Left renal cortex interstitium (tissue), 4 donors: ENCODE results near the gene LFNG. TPM values are rescaled to one million over a fixed set of nuclear protein-coding genes. Genes with fewer than 3 reads are reported as not detected.
"Not testable (repeated sequence)": the region's sequence is repeated elsewhere in the genome, so short reads cannot be mapped to it uniquely, and the experiment has no call there.

ENCODE experiments used
- DNase-seq, 4 donors: peaks; one replicate each; pipeline ENCODE4 v3.0.0-alpha.2; 2013; ENCODE audit warnings: low read depth in 4 of 4, low spot score in 2 of 4, missing footprints in 1 of 4
- polyA plus RNA-seq, 4 donors: library from polyadenylated mRNA; unstranded; fragments of 120-200 nt; gene quantifications; one replicate each; pipeline ENCODE4 v1.2.1, GENCODE V29; 2013; ENCODE audit not compliant: insufficient read length in 4 of 4

The LFNG gene
- polyA plus RNA-seq, 4 donors, result 27.0 to 44.4 (median 38.0) TPM

GRCh38 chr7:2541291-2542010 is 21.9 kb downstream of the LFNG start:
- DNase-seq, result no peak

GRCh38 chr7:2542011-2542915 is 22.7 kb downstream of the LFNG start:
- DNase-seq, result no peak

DNA sequence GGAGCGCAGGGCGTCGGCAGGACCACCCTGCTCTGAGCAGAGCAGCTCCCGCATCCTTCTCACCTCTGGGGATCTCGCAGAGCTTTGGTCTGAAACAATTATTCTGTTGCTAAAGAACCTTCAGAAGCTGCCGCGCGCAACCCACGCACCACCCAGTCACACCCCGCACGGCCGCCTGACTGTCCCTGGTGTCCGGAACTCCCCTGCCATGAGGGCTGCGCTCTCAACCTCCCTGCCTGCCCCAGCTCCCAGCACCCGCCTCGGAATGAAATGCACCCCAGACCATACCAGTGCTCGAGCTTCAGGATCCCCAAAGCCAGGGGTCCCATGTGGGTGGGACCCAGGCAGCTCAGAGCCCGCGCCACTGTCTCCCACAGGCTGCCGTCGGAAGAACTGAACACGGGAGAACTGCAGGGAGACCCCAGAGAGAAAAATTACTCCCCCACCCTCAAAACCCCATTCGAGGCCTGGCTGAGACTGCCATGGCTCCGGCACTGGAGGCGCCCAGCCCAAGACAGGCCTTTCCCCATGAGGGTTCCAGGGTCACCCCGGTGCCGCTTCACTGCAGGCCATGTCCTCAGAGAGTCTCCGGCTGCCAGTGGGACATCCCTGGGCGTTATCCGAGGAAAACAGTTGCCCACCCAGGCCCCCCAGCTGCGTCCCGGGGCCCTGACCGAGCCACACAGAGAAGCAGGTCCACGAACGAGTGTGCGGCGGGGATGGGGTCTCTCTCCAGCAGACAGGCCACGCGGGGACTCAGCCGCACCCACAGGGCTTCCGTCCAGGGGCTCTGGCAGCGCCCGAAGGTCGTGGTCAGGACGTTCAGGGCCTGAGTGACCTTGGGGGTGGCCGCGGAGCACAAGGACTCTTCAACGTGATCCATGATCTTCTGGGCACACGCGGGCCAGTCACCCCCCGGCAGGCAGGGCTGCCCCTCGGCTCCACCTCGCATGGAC is 23.6 kb downstream of the LFNG start:
- no peak for DNase-seq

DNA sequence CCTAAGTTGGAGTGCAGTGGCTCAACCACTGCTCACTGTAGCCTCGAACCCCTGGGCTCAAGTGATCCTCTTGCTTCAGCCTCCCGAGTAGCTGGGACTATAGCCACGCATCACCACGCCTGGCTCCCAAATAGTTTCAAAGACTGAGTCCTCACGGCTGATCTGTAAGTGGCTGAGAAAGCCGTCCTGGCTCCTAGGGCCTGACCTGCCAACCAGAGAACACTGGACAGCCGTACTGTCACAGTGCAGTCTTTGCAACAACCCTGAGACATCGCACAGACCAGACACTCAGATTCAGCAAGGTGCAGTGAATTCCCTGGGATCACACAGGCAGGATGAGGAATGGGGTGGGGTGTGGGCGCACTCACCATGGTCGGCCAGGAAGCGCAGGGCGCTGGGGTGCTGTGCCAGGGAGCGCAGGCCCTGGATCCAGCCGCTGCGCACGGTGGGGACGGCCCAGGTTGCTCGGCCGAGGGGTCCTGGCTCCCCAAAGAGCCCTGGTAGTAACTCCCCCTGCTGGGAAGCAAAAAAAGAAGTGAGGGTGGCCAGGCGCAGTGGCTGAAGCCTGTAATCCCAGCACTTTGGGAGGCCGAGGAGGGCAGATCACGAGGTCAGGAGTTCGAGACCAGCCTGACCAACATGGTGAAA is 25.1 kb downstream of the LFNG start:
- DNase-seq, result no peak

GRCh38 chr7:2545746-2546425 is 26.3 kb downstream of the LFNG start:
- no peak for DNase-seq

GRCh38 chr7:2546776-2547586 is 27.4 kb downstream of the LFNG start:
- no peak for DNase-seq

DNA sequence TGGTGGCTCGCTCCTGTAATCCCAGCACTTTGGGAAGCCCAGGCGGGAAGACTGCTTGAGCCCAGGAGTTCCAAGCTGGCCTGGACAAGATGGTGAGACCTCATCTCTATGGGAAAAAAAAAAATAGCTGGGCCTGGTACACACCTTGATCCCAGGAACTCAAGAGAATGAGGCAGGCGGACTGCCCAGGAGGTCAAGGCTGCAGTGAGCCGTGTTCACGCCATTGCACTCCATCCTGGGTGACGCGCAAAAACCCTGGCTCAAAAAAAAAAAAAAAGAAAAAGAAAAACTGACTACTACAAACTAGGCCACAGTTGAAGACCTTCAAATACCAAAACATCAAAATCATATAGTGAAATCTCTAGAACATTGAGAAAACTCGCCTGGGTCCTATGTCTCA is 31.8 kb downstream of the LFNG start:
- DNase-seq, result no peak

- no peak for DNase-seq
Measured at GRCh38 chr7:2553108-2553507, 33.5 kb downstream of the LFNG start.

GRCh38 chr7:2553831-2554581 is 34.4 kb downstream of the LFNG start:
- no peak for DNase-seq

GRCh38 chr7:2554661-2555111 is 35.1 kb downstream of the LFNG start:
- no peak for DNase-seq

DNA sequence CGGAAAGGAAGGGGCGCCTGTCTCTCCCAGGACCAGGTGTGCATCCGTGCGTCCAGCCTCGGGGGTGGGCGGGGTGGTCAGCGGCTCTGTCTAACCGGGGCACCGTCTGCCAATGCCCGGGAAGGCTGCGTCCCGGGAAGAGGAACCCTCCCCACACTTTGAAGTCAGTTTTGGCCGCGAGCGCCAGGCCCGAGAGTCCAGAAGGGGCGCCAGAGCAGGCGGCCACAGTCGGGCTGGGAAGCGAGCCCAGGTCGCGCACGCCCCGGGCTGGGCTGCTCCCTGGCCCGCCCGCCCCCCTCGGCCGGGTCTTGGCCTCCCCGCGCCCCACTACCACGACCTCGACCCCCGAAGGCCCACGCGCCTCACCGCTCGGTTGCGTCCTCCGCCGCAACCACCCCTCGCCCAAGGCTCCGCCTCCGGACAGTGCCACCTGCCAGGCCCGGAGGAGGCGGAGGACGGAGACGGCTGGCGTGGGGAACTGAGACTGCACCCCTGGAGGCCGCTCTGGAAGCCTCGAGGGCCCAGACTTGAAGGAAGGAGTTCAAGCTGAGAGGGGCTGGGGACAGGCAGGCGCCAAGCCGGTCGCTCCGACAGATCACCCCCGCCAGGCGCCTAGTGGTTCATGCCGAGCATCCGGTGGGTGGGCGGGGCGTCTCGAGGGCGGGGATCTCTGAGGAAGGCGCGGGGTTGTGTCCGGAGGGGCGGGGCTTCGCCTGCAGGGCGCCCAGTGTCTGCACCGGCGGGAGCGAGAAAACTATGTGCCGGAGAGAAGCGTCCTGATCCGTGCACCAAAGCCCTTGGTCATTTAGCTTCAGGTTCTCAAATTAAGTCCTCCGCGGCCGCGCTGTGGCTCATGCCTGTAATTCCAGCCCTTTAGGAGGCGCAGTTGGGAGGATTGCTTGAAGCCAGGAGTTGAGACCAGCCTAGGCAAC is 35.8 kb downstream of the LFNG start, which contains the start of gene BRAT1:
Gene BRAT1 (minus strand): TSS at position 404 of the 932 bp plus-strand sequence. CDS start 1,093 bp downstream, outside the sequence.
- DNase-seq, result peak; percentile 81 to 87 (median 83)

- peak; percentile 41 to 84 (median 78) for DNase-seq
Measured at GRCh38 chr7:2558629-2559282, 39.2 kb downstream of the LFNG start, which contains the start of gene IQCE. Gene IQCE (plus strand): TSS chr7:2558979. CDS start chr7:2559182, 203 bp downstream.

DNA sequence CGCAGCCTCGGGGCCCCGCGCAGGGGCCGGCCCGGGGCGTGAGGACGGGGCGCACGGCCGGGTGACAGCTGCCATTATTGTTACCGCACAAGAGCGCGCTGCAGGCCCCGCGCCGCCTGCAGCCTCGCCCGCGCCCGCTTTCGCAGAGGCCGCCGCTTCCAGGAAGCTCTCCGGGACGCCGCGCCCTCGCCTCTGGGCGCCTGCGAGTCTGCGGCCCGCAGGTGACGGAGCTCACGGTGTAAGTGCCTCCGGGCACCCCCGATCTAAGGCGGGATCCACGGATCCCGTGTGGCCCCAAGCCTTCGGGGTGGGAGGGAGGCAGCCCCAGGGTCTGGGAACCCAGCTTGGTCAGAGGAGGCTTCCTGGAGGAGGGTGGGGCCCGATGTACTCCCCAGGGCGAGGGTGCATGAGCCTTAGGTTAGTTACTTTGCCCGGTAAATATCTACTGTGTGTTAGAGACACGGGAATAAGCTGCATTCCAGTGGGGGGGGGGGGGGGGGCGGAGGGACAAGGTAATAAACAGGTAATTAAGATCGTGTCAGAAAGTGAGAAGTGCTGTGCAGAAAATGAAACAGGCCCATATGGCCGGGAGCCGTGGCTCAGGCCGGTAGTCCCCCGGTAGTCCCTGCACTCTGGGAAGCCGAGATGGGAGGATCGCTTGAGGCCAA is 39.8 kb downstream of the LFNG start:
- DNase-seq, result no peak

DNA sequence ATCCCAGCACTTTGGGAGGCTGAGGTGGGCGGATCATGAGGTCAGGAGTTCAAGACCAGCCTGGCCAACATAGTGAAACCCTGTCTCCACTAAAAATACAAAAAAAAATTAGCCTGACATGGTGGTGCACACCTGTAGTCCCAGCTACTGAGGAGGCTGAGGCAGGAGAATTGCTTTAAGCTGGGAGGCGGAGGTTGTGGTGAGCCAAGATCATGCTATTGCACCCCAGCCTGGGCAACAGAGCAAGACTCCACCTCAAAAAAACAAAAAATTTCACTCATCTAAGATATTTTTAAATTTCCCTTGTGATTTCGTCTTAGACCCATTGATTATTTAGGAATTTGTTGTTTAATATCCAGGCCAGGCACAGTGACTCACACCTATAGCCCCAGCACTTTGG is 44.4 kb downstream of the LFNG start:
- DNase-seq, result not testable (repeated sequence)

DNA sequence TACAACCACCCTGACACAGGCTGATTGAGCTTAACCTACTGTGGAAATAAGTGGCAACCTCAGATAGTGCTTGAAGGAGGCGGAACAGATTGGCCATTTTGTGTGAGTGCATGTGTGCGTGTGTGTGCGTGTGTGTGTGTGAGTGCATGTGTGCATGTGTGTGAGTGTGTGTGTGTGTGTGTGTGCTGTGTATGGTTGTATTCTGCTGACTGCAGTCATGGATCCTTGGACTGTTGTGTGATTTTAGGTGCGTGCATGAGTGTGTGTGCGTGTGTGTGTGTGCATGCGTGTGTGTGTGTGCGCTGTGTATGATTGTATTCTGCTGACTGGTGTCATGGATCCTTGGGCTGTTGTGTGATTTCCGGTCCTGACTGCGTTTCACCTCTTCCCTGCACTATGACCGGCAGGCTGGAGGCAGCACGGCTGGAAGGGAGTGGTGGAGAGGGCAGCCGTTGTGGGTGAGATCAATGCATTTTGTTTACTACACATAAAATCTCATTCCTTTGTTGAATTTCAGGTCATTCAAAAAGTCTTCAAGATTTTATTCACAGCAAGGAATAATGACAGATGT is 45.5 kb downstream of the LFNG start:
- DNase-seq, result no peak
